Testis (tissue), 2 donors: ENCODE results near the gene GLS2.
"Not testable (repeated sequence)": the region's sequence is repeated elsewhere in the genome, so short reads cannot be mapped to it uniquely, and the experiment has no call there.

ENCODE experiments used
- CTCF ChIP-seq, 3 experiments: fragments of 450-650 bp in 2 of 3; fragments of 200-600 bp in 1 of 3; sonication (generic) in 1 of 3; IDR thresholded peaks; one replicate each; pipeline ENCODE4 v1.5.1; 2016 to 2019; ENCODE audit warnings: antibody characterized with exemption in 3 of 3, mild to moderate bottlenecking in 2 of 3, moderate library complexity in 1 of 3
- POLR2A ChIP-seq: fragments of 450-650 bp; IDR thresholded peaks from one replicate; pipeline ENCODE4 v1.6.1; 2017; ENCODE audit warnings: antibody characterized with exemption, mild to moderate bottlenecking, moderate library complexity

DNA sequence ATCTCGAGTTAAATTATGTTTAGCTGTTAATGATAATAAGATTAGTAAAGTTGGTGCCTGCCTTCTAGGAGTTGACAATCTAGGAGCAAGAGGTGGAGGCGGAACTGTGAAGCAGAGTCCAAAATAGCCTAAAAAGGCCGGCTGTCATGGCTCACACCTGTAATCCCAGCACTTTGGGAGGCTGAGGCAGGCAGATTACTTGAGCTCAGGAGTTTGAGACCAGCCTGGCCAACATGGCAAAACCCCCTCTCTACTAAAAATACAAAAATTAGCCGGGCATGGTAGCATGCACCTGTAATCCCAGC is 26.0 kb upstream of the GLS2 start:
- not testable (repeated sequence) for TF ChIP-seq CTCF (IDR thresholded peaks at IDR 0.05); POLR2A
